Muscle of arm (tissue), 12 donors: ENCODE measurements around the gene SLN. TPM values are rescaled to one million over a fixed set of nuclear protein-coding genes. Genes with fewer than 3 reads are reported as not detected.

Experiments
- polyA plus RNA-seq, 12 donors: library from polyadenylated mRNA; unstranded; fragments of 120-200 nt; gene quantifications; one replicate each; pipeline ENCODE4 v1.2.1, GENCODE V29; 2013; ENCODE audit not compliant: insufficient read length in 12 of 12

SLN gene
- polyA plus RNA-seq, 12 donors = 801 to 3,016 (median 2,101) TPM; not detected in 1

Other genes with a start within 250 kb of the SLN start
- gene ALKBH8, start 146.3 kb downstream of the SLN start, polyA plus RNA-seq = 10 to 100 TPM in 3 of 12 donors, 1 to 10 TPM in 8, not detected in 1; 7.3 to 11.9 (median 9.3) TPM
- gene ELMOD1, start 120.9 kb downstream of the SLN start, polyA plus RNA-seq = 1 to 10 TPM in 11 of 12 donors, not detected in 1; 3.7 to 9.3 (median 4.5) TPM
- 1 to 10 TPM in 11 of 12 donors, not detected in 1; 3.7 to 8.3 (median 5.3) TPM for gene SLC35F2, start 146.7 kb upstream of the SLN start, polyA plus RNA-seq
- gene RAB39A, start 216.4 kb upstream of the SLN start, polyA plus RNA-seq = 1 to 10 TPM in 1 of 12 donors, under 1 TPM in 9, not detected in 2; 0.23 to 1.5 (median 0.43) TPM